Spinal cord (tissue), 10 donors: Measurements from ENCODE around the gene SAFB2. TPM values are rescaled to one million over a fixed set of nuclear protein-coding genes. Genes with fewer than 3 reads are reported as not detected.

Source experiments
- DNase-seq, 6 donors: peaks; one replicate each; pipeline versions ENCODE4 v3.0.0 to v3.0.0-alpha.2; 2013 to 2015; ENCODE audit warnings: low spot score in 6 of 6, low read depth in 4 of 6
- H3K27ac ChIP-seq: one replicate; pipeline ENCODE4 v1.5.1; 2013; ENCODE audit warnings: low read depth, low read length, control low read depth
- H3K27me3 ChIP-seq: one replicate; pipeline ENCODE4 v1.6.1; 2013; ENCODE audit warnings: low read length; ENCODE audit not compliant: control insufficient read depth, insufficient read depth
- H3K36me3 ChIP-seq: one replicate; pipeline ENCODE4 v1.6.1; 2013; ENCODE audit warnings: low read length; ENCODE audit not compliant: control insufficient read depth, insufficient read depth
- H3K4me1 ChIP-seq: one replicate; pipeline ENCODE4 v1.6.1; 2013; ENCODE audit warnings: low read length; ENCODE audit not compliant: control insufficient read depth, insufficient read depth
- H3K4me3 ChIP-seq: one replicate; pipeline ENCODE4 v1.5.1; 2013; ENCODE audit warnings: low read depth, low read length, control low read depth
- H3K9me3 ChIP-seq: one replicate; pipeline ENCODE4 v1.6.1; 2013; ENCODE audit warnings: low read length; ENCODE audit not compliant: control insufficient read depth, insufficient read depth
- WGBS: methylation state at CpG from one replicate; pipeline ENCODE4 v1.1.5; 2013; ENCODE audit warnings: missing lambda C conversion rate; ENCODE audit not compliant: insufficient coverage; 5-methylcytosine and 5-hydroxymethylcytosine counted together
- long read RNA-seq, 4 donors: transcript quantifications; one replicate each; lab custom pipeline, GENCODE V29; 2026
- polyA plus RNA-seq, 2 donors: library from polyadenylated mRNA; unstranded; fragments of 120-200 nt; gene quantifications; one replicate each; pipeline ENCODE4 v1.2.1, GENCODE V29; 2013; ENCODE audit not compliant: insufficient read length in 2 of 2
- total RNA-seq, 2 donors: library from RNA; depleted of rRNA in 1 of 2; stranded (reverse); fragments of 120-200 nt in 1 of 2; fragments of >200 nt in 1 of 2; gene quantifications; one replicate each; pipeline versions ENCODE4 v1.2.3 to v1.2.4, GENCODE V29; 2013 to 2014
- donor health status: healthy.

Gene SAFB2
- total RNA-seq (10 to 100 TPM; 36.6 to 49.1 TPM), polyA plus RNA-seq (100 to 1,000 TPM in 1 of 2 donors, 10 to 100 TPM in 1; 85.7 to 122 TPM)
- long read RNA-seq, donor 1, partial matches to known transcripts, result 44 of 51 reads
- long read RNA-seq, donor 1, other reads (novel, unspliced or antisense), result 5 of 51 reads
- long read RNA-seq, donor 2, partial matches to known transcripts, result 18 of 18 reads
- long read RNA-seq, donor 2, other reads (novel, unspliced or antisense), result 0 of 18 reads
- long read RNA-seq, donor 3, partial matches to known transcripts, result 21 of 28 reads
- long read RNA-seq, donor 3, other reads (novel, unspliced or antisense), result 6 of 28 reads
- long read RNA-seq, donor 4, partial matches to known transcripts, result 4,298 of 4,394 reads
- long read RNA-seq, donor 4, other reads (novel, unspliced or antisense), result 95 of 4,394 reads

- Histone ChIP-seq H3K27ac (peak within 1 kb of the TSS; percentile 97), H3K27me3 (no peaks in the 10 kb centered on the region), H3K4me3 (peak within 1 kb of the TSS; percentile 98), H3K9me3 (no peaks in the 10 kb centered on the region), H3K4me1 (peaks cover 46% of the 10 kb centered on the region), H3K36me3 (peaks cover 43% of the 10 kb centered on the region)
- DNase-seq, result peak; percentile 99 to 100 (median 100)
- WGBS, result under 1% methylated on average over 116 of the region's 116 CpGs
Measured at GRCh38 chr19:5622465-5623396, at the start of gene SAFB2, which contains the start of gene SAFB. Gene SAFB2 (minus strand): TSS chr19:5622776. CDS start chr19:5622715, 61 bp downstream. Gene SAFB (plus strand): TSS chr19:5623083. CDS start chr19:5623206, 123 bp downstream.

GRCh38 chr19:5671600-5671999 is 49.0 kb upstream of the SAFB2 start:
- WGBS, result 95% methylated on average over 6 of the region's 7 CpGs
- H3K9me3 ChIP-seq, result no peaks in the 10 kb centered on the region

GRCh38 chr19:5669212-5669611 is 46.6 kb upstream of the SAFB2 start:
- H3K4me1 ChIP-seq, result no peaks in the 10 kb centered on the region

More at GRCh38 chr19:5671600-5671999, 49.0 kb upstream of the SAFB2 start:
- H3K4me3 ChIP-seq, result no peak overlapping the region
- H3K36me3 ChIP-seq, result peaks cover 76% of the 10 kb centered on the region
- H3K4me1 ChIP-seq, result peaks cover 3% of the 10 kb centered on the region
- no peak for DNase-seq
- no peaks in the 10 kb centered on the region for H3K27me3 ChIP-seq
- H3K27ac ChIP-seq, result no peak overlapping the region

DNA sequence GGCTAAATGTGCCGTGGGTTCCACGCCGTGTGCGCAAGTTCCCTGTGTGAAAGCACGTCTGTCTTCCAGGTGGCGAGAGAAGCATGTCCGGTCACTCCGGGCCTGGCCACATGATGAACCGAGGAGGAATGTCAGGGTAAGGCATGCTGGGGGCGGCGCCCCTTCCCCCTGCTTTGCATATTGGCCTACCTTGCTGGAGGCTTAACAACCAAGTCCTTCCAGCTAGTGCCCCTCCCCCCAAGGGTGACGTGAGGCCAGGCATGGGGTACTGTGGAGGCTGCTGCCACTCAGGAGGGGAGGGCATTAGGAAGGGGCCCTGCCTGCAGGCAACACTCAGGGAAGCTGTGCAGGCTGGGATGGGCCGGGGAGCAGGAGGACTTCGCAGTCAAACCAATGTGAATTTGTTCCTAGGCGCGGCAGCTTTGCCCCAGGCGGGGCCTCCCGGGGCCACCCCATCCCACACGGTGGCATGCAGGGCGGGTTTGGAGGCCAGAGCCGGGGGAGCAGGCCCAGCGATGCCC is 45.2 kb upstream of the SAFB2 start:
- H3K4me3 ChIP-seq, result no peak overlapping the region
- WGBS, result 79% methylated on average over 15 of the region's 22 CpGs

More at GRCh38 chr19:5669212-5669611, 46.6 kb upstream of the SAFB2 start:
- 98% methylated on average over 10 of the region's 11 CpGs for WGBS
- no peaks in the 10 kb centered on the region for H3K27me3 ChIP-seq
- no peak overlapping the region for H3K4me3 ChIP-seq
- H3K9me3 ChIP-seq, result no peaks in the 10 kb centered on the region
- peaks cover 83% of the 10 kb centered on the region for H3K36me3 ChIP-seq
- no peak overlapping the region for H3K27ac ChIP-seq
- DNase-seq, result no peak

DNA sequence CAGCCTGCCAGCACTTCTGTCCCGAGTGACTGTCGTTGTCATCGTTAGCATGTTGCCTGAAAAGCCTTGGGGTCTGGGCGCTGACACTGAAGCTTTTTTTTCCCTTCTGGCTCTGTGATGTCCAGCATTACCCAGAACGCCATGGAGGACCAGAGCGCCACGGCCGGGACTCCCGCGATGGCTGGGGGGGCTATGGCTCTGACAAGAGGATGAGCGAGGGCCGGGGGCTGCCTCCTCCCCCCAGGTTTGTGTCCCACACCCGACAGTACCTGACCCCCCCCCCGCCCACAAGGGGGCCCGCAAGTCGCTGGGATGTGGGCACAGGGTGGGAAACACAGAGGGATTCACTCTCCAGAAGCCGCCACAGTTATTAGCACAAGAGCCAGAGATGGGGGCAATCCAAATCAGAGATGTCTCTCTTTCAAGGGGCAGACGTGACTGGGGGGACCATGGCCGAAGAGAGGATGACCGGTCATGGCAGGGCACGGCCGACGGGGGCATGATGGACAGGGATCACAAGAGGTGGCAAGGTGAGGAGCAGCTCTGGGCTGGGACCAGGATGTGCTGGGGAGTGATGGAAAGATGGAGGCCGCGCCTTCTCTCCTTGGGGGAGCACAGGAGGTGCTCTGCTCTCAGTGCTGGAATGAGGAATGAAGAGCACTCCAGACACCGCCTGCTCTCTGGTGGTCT is 44.5 kb upstream of the SAFB2 start:
- Histone ChIP-seq H3K27ac (no peak overlapping the region), H3K9me3 (no peaks in the 10 kb centered on the region)
- 93% methylated on average over 19 of the region's 26 CpGs for WGBS

More for the DNA sequence above, 45.2 kb upstream of the SAFB2 start:
- Histone ChIP-seq H3K9me3 (no peaks in the 10 kb centered on the region), H3K27ac (no peak overlapping the region), H3K36me3 (peaks cover 87% of the 10 kb centered on the region), H3K27me3 (no peaks in the 10 kb centered on the region), H3K4me1 (no peaks in the 10 kb centered on the region)
- no peak for DNase-seq

GRCh38 chr19:5665781-5666513 is 43.4 kb upstream of the SAFB2 start:
- peaks cover 94% of the 10 kb centered on the region for H3K36me3 ChIP-seq
- no peak for DNase-seq
- H3K4me1 ChIP-seq, result no peaks in the 10 kb centered on the region
- H3K27me3 ChIP-seq, result no peaks in the 10 kb centered on the region
- 89% methylated on average over 9 of the region's 10 CpGs for WGBS
- H3K27ac ChIP-seq, result no peak overlapping the region
- H3K4me3 ChIP-seq, result no peak overlapping the region
- H3K9me3 ChIP-seq, result no peaks in the 10 kb centered on the region

More for the DNA sequence above, 44.5 kb upstream of the SAFB2 start:
- Histone ChIP-seq H3K36me3 (peaks cover 93% of the 10 kb centered on the region), H3K4me1 (no peaks in the 10 kb centered on the region), H3K27me3 (no peaks in the 10 kb centered on the region), H3K4me3 (no peak overlapping the region)
- no peak for DNase-seq

- Histone ChIP-seq H3K27me3 (no peaks in the 10 kb centered on the region), H3K4me3 (no peak overlapping the region), H3K36me3 (peaks cover 98% of the 10 kb centered on the region), H3K27ac (no peak overlapping the region), H3K9me3 (no peaks in the 10 kb centered on the region), H3K4me1 (no peaks in the 10 kb centered on the region)
- DNase-seq, result no peak
- 93% methylated on average over 2 of the region's 2 CpGs for WGBS
Measured at GRCh38 chr19:5664515-5664914, 41.9 kb upstream of the SAFB2 start.

- Histone ChIP-seq H3K4me1 (no peaks in the 10 kb centered on the region), H3K9me3 (no peaks in the 10 kb centered on the region), H3K4me3 (no peak overlapping the region), H3K27ac (no peak overlapping the region), H3K27me3 (no peaks in the 10 kb centered on the region), H3K36me3 (peaks cover 98% of the 10 kb centered on the region)
- 92% methylated on average over 17 of the region's 17 CpGs for WGBS
- no peak for DNase-seq
Measured at GRCh38 chr19:5663904-5664303, 41.3 kb upstream of the SAFB2 start.
